OCI-LY3 (cell line): ENCODE results near the gene LSM12.
"Not testable (repeated sequence)": the region's sequence is repeated elsewhere in the genome, so short reads cannot be mapped to it uniquely, and the experiment has no call there.

Source experiments
- H2AFZ ChIP-seq: fragments of 200-600, 300-600 bp; shearing (Covaris generic); 2 replicates; pipeline ENCODE4 v1.6.0; 2014; ENCODE audit warnings: antibody characterized with exemption, low read depth, low read length
- H3K27ac ChIP-seq: fragments of 200-600, 300-600 bp; sonication (generic); 2 replicates; pipeline ENCODE4 v1.5.1; 2014; ENCODE audit warnings: mild to moderate bottlenecking, low read length, moderate library complexity, mixed read lengths
- H3K27me3 ChIP-seq: fragments of 200-600, 300-600 bp; sonication (generic); 2 replicates; pipeline ENCODE4 v1.6.1; 2014; ENCODE audit warnings: low read depth, low read length, mixed read lengths
- H3K36me3 ChIP-seq: fragments of 200-600, 300-600 bp; sonication (generic); replicated peaks from 2 replicates; pipeline ENCODE3; 2014; ENCODE audit warnings: low read depth, low read length, mixed read lengths
- H3K4me1 ChIP-seq: fragments of 300-600, 200-600 bp; sonication (generic); 2 replicates; pipeline ENCODE4 v1.6.1; 2014; ENCODE audit warnings: low read length, mixed read lengths
- H3K4me2 ChIP-seq: fragments of 200-600, 300-600 bp; sonication (generic); 2 replicates; pipeline ENCODE4 v1.6.1; 2014; ENCODE audit warnings: low read length, mixed read lengths
- H3K4me3 ChIP-seq: fragments of 300-600, 200-600 bp; sonication (generic); 2 replicates; pipeline ENCODE4 v1.5.1; 2014; ENCODE audit warnings: antibody characterized with exemption, mild to moderate bottlenecking, low read length, moderate library complexity
- H3K79me2 ChIP-seq: fragments of 300-600, 200-600 bp; shearing (Covaris generic); 2 replicates; pipeline ENCODE4 v1.6.1; 2014; ENCODE audit warnings: mild to moderate bottlenecking, low read length, mixed read lengths
- H3K9ac ChIP-seq: fragments of 300-600, 200-600 bp; shearing (Covaris generic); 2 replicates; pipeline ENCODE4 v1.6.0; 2014; ENCODE audit warnings: mild to moderate bottlenecking, low read length, moderate library complexity
- H3K9me3 ChIP-seq: fragments of 200-600, 300-600 bp; shearing (Covaris generic); 2 replicates; pipeline ENCODE4 v1.6.1; 2014; ENCODE audit warnings: low read length, mixed read lengths; ENCODE audit not compliant: insufficient read depth
- H4K20me1 ChIP-seq: fragments of 200-600, 300-600 bp; sonication (generic); 2 replicates; pipeline ENCODE4 v1.6.1; 2016; ENCODE audit warnings: low read length, mixed read lengths; ENCODE audit not compliant: insufficient read depth
- EZH2phosphoT487 ChIP-seq: fragments of 200-600 bp; shearing (Covaris generic); IDR thresholded peaks from 2 replicates; pipeline ENCODE4 v1.6.1; 2018; ENCODE audit warnings: antibody characterized with exemption, mixed run types, low read depth
- TF ChIP-seq, protein P1 (sequence below): fragments of 200-600, 300-600 bp; sonication (generic); IDR thresholded peaks from 2 replicates; pipeline ENCODE4 v1.5.1; 2014; ENCODE audit warnings: antibody characterized with exemption, low read length, low read depth

LSM12 gene

DNA sequence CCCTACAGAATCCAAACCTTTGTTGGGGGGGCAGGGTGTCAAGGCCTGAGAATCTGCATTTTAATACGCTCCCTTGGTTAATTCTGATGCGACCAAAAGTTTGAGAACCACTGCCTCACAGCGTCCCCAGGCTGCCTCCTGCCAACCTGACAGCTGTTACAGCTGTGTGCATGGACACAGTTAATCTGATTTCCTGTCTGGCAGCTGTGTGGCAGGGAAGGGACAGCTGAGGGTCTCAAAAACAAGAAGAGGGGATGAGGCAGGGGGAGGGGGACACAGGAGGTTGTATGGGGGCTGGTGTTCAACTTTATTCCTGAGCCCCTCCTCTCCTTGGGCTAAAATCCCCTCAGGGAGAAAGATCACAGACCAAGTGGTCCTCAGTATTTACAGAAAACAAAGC is 39.5 kb upstream of the LSM12 start:
- H3K4me2 ChIP-seq, result no peak overlapping the region
- no peak overlapping the region for H2AFZ ChIP-seq
- H4K20me1 ChIP-seq, result no peaks in the 10 kb centered on the region
- TF ChIP-seq, protein P1, sequence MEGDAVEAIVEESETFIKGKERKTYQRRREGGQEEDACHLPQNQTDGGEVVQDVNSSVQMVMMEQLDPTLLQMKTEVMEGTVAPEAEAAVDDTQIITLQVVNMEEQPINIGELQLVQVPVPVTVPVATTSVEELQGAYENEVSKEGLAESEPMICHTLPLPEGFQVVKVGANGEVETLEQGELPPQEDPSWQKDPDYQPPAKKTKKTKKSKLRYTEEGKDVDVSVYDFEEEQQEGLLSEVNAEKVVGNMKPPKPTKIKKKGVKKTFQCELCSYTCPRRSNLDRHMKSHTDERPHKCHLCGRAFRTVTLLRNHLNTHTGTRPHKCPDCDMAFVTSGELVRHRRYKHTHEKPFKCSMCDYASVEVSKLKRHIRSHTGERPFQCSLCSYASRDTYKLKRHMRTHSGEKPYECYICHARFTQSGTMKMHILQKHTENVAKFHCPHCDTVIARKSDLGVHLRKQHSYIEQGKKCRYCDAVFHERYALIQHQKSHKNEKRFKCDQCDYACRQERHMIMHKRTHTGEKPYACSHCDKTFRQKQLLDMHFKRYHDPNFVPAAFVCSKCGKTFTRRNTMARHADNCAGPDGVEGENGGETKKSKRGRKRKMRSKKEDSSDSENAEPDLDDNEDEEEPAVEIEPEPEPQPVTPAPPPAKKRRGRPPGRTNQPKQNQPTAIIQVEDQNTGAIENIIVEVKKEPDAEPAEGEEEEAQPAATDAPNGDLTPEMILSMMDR, result no peak
- no peak for TF ChIP-seq EZH2phosphoT487
- no peaks in the 10 kb centered on the region for H3K27me3 ChIP-seq
- no peaks in the 10 kb centered on the region for H3K9me3 ChIP-seq
- no peak overlapping the region for H3K27ac ChIP-seq
- no peak overlapping the region for H3K9ac ChIP-seq
- peaks cover 7% of the 10 kb centered on the region for H3K4me1 ChIP-seq
- no peaks in the 10 kb centered on the region for H3K36me3 ChIP-seq
- H3K4me3 ChIP-seq, result no peak overlapping the region
- H3K79me2 ChIP-seq, result no peaks in the 10 kb centered on the region

DNA sequence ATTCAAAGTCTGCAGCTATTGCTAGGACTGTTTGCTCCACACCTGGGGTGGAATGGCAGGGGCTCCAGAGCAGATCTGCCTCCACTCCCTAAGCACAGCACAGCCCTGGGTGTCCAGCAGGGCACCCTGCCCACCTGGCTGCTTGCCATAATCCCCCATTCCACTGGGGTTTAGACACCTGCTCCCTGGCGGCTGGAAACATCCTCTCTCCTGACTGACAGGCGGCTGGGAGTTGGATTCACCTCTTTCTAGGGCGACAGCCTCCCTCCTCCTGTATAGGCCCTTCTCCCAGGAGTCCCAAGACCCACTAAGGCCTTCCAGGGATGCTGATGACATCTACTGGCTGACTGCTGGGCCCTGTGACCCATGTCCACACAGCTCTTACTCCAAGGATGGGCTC is 39.0 kb upstream of the LSM12 start:
- no peaks in the 10 kb centered on the region for H4K20me1 ChIP-seq
- no peak overlapping the region for H3K9ac ChIP-seq
- H3K4me1 ChIP-seq, result peaks cover 3% of the 10 kb centered on the region; the same call in 1 of the 2 replicates
- no peak overlapping the region for H2AFZ ChIP-seq
- H3K36me3 ChIP-seq, result no peaks in the 10 kb centered on the region
- H3K27ac ChIP-seq, result no peak overlapping the region
- H3K4me3 ChIP-seq, result no peak overlapping the region
- H3K4me2 ChIP-seq, result no peak overlapping the region
- TF ChIP-seq EZH2phosphoT487, result no peak
- TF ChIP-seq, protein P1, result no peak
- no peaks in the 10 kb centered on the region for H3K79me2 ChIP-seq
- no peaks in the 10 kb centered on the region for H3K9me3 ChIP-seq
- H3K27me3 ChIP-seq, result no peaks in the 10 kb centered on the region

DNA sequence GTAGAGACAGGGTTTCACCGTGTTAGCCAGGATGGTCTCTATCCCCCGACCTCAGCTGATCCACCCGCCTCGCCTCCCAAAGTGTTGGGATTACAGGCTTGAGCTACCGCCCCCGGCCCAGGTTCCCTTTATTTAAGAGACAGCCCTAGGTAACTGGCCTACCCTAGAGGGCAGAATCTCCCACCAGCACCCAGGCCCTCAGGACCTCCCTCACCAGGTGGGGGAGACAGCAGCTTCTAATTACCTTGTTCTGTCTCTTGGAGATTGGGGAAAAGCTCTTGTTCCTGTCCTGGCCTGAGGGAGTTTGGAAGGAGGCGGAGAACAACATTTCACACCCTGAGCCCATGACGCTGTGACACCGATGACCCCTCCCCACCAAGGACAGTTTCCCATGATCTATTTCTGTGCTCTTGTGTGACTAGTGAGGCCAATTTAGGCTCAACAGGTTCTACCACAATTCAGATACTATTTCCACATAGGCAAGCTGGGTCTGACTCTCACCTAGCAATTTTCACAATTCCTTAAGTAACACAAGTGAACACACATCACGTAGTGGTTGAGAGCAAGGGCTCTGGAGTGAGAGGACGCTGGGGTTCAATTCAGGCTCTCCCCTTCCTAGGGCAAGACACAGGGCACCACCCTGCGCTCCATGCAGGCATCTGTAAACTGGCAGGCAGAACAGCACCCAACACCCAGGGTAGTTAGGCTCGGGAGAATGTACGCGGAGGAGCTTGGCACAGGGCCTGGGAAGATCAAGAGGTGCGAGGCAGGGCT is 36.6 kb upstream of the LSM12 start:
- no peak overlapping the region for H3K27ac ChIP-seq
- no peaks in the 10 kb centered on the region for H3K36me3 ChIP-seq
- no peak overlapping the region for H3K4me2 ChIP-seq
- no peaks in the 10 kb centered on the region for H3K27me3 ChIP-seq
- H4K20me1 ChIP-seq, result no peaks in the 10 kb centered on the region
- no peak overlapping the region for H3K4me3 ChIP-seq
- no peaks in the 10 kb centered on the region for H3K79me2 ChIP-seq
- H3K9me3 ChIP-seq, result no peaks in the 10 kb centered on the region
- H2AFZ ChIP-seq, result no peak overlapping the region
- TF ChIP-seq, protein P1, result no peak
- TF ChIP-seq EZH2phosphoT487, result no peak
- H3K4me1 ChIP-seq, result no peaks in the 10 kb centered on the region
- no peak overlapping the region for H3K9ac ChIP-seq

DNA sequence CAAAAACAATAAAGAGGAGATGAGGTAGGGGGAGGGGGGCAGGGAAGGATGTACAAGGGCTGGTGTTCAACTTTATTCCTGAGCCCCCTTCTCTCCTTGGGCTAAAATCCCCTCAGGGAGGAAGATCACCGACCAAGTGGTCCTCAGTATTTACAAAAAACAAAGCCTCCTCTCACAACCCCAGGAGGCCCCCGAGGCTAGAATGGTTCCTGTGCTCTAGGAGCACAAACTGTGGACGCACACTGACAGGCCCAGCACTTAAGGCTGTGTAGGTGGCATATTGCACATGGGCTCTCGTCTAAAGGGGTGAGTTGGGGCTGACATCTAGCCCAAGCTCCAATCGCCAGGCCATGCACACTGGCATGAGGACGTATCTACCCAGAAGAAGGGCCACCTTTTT is 35.4 kb upstream of the LSM12 start:
- H3K4me3 ChIP-seq, H3K9ac ChIP-seq, H4K20me1 ChIP-seq, H3K4me1 ChIP-seq, H3K36me3 ChIP-seq, H2AFZ ChIP-seq, H3K9me3 ChIP-seq, H3K27ac ChIP-seq, H3K27me3 ChIP-seq, H3K79me2 ChIP-seq, H3K4me2 ChIP-seq: not testable (repeated sequence)
